Memory B cell (primary cell): ENCODE measurements around the gene FYB2.
"Not testable (repeated sequence)": the region's sequence is repeated elsewhere in the genome, so short reads cannot be mapped to it uniquely, and the experiment has no call there.

Experiments
- ATAC-seq: fragments of 150-1000 bp; cut with Tn5 transposase; 2 replicates; pipeline ENCODE4 v1.10.0; 2021; ENCODE audit warnings: low read depth, mild to moderate bottlenecking, moderate library complexity
- DNase-seq, 2 donors: peaks; one replicate each; pipeline ENCODE4 v3.0.0; 2022; ENCODE audit warnings: low spot score in 2 of 2
- H3K27ac Mint-ChIP-seq: one replicate; pipeline ENCODE4 v1.8.0; 2022; ENCODE audit warnings: mild to moderate bottlenecking, moderate library complexity, mixed read lengths
- H3K27me3 Mint-ChIP-seq: one replicate; pipeline ENCODE4 v1.8.0; 2022; ENCODE audit warnings: mixed read lengths
- H3K36me3 Mint-ChIP-seq: one replicate; pipeline ENCODE4 v1.8.0; 2022; ENCODE audit warnings: mild to moderate bottlenecking, mixed read lengths
- H3K4me1 Mint-ChIP-seq: one replicate; pipeline ENCODE4 v1.8.0; 2022; ENCODE audit warnings: mixed read lengths
- H3K4me3 Mint-ChIP-seq: one replicate; pipeline ENCODE4 v1.8.0; 2022; ENCODE audit warnings: mild to moderate bottlenecking, moderate library complexity, mixed read lengths
- H3K9me3 Mint-ChIP-seq: one replicate; pipeline ENCODE4 v1.8.0; 2022; ENCODE audit warnings: mixed read lengths

The FYB2 gene

GRCh38 chr1:56790036-56790435, 29.2 kb downstream of the FYB2 start:
- Mint-ChIP-seq H3K27me3 (peaks cover 13% of the 10 kb centered on the region), H3K36me3 (peaks cover 2% of the 10 kb centered on the region), H3K4me1 (no peaks in the 10 kb centered on the region), H3K27ac (no peak overlapping the region), H3K4me3 (no peak overlapping the region), H3K9me3 (peaks cover 3% of the 10 kb centered on the region)
- ATAC-seq (no peak), DNase-seq (no peak)

GRCh38 chr1:56788588-56788987, 30.6 kb downstream of the FYB2 start:
- Mint-ChIP-seq H3K9me3 (peaks cover 3% of the 10 kb centered on the region), H3K4me1 (no peaks in the 10 kb centered on the region), H3K27me3 (peaks cover 11% of the 10 kb centered on the region), H3K27ac (no peak overlapping the region), H3K36me3 (peaks cover 2% of the 10 kb centered on the region), H3K4me3 (no peak overlapping the region)
- no peak for DNase-seq
- ATAC-seq: no peak

- no peak for DNase-seq
- H3K36me3 Mint-ChIP-seq: peaks cover 2% of the 10 kb centered on the region
- peaks cover 11% of the 10 kb centered on the region for H3K27me3 Mint-ChIP-seq
- H3K9me3 Mint-ChIP-seq: peaks cover 3% of the 10 kb centered on the region
- no peak overlapping the region for H3K27ac Mint-ChIP-seq
- ATAC-seq: no peak
- H3K4me3 Mint-ChIP-seq: no peak overlapping the region
- H3K4me1 Mint-ChIP-seq: no peaks in the 10 kb centered on the region
These were observed 31.1 kb downstream of the FYB2 start for GRCh38 chr1:56788102-56788501.

- no peak overlapping the region for H3K27ac Mint-ChIP-seq
- H3K27me3 Mint-ChIP-seq: peaks cover 11% of the 10 kb centered on the region
- H3K4me1 Mint-ChIP-seq: no peaks in the 10 kb centered on the region
- H3K36me3 Mint-ChIP-seq: peaks cover 2% of the 10 kb centered on the region
- no peak overlapping the region for H3K4me3 Mint-ChIP-seq
- DNase-seq (no peak), ATAC-seq (no peak)
- peaks cover 3% of the 10 kb centered on the region for H3K9me3 Mint-ChIP-seq
These were observed 31.9 kb downstream of the FYB2 start for GRCh38 chr1:56787330-56787729.

GRCh38 chr1:56782773-56783172, 36.4 kb downstream of the FYB2 start:
- H3K27ac Mint-ChIP-seq: no peak overlapping the region
- DNase-seq (no peak), ATAC-seq (no peak)
- H3K4me3 Mint-ChIP-seq: no peak overlapping the region
- peaks cover 8% of the 10 kb centered on the region for H3K27me3 Mint-ChIP-seq
- no peaks in the 10 kb centered on the region for H3K4me1 Mint-ChIP-seq
- no peaks in the 10 kb centered on the region for H3K36me3 Mint-ChIP-seq
- no peaks in the 10 kb centered on the region for H3K9me3 Mint-ChIP-seq

GRCh38 chr1:56780826-56781225, 38.4 kb downstream of the FYB2 start:
- DNase-seq: no peak
- Mint-ChIP-seq H3K36me3 (no peaks in the 10 kb centered on the region), H3K27me3 (peaks cover 7% of the 10 kb centered on the region), H3K4me1 (no peaks in the 10 kb centered on the region), H3K27ac (no peak overlapping the region), H3K4me3 (no peak overlapping the region), H3K9me3 (no peaks in the 10 kb centered on the region)
- no peak for ATAC-seq

GRCh38 chr1:56780128-56780750, 39.0 kb downstream of the FYB2 start:
- ATAC-seq: no peak
- Mint-ChIP-seq H3K4me1 (no peaks in the 10 kb centered on the region), H3K27me3 (peaks cover 2% of the 10 kb centered on the region), H3K9me3 (no peaks in the 10 kb centered on the region), H3K27ac (no peak overlapping the region), H3K4me3 (no peak overlapping the region), H3K36me3 (no peaks in the 10 kb centered on the region)
- no peak for DNase-seq

- H3K27me3 Mint-ChIP-seq: peaks cover 2% of the 10 kb centered on the region
- H3K9me3 Mint-ChIP-seq: no peaks in the 10 kb centered on the region
- ATAC-seq (no peak), DNase-seq (no peak)
- no peak overlapping the region for H3K27ac Mint-ChIP-seq
- H3K36me3 Mint-ChIP-seq: no peaks in the 10 kb centered on the region
- H3K4me3 Mint-ChIP-seq: no peak overlapping the region
- peaks cover 8% of the 10 kb centered on the region for H3K4me1 Mint-ChIP-seq
These were observed 41.2 kb downstream of the FYB2 start for GRCh38 chr1:56777972-56778371.

GRCh38 chr1:56774732-56775131, 44.5 kb downstream of the FYB2 start:
- H3K36me3 Mint-ChIP-seq, H3K9me3 Mint-ChIP-seq, ATAC-seq, H3K27ac Mint-ChIP-seq, H3K27me3 Mint-ChIP-seq, H3K4me3 Mint-ChIP-seq, DNase-seq, H3K4me1 Mint-ChIP-seq: not testable (repeated sequence)

GRCh38 chr1:56774067-56774609, 45.1 kb downstream of the FYB2 start:
- Mint-ChIP-seq H3K27ac (no peak overlapping the region), H3K27me3 (no peaks in the 10 kb centered on the region), H3K36me3 (no peaks in the 10 kb centered on the region), H3K4me1 (peaks cover 8% of the 10 kb centered on the region), H3K9me3 (no peaks in the 10 kb centered on the region), H3K4me3 (peak overlapping the region; percentile 54)
- ATAC-seq (peak; percentile 84), DNase-seq (peak in 1 of 2 donors; percentile 2)

GRCh38 chr1:56773341-56774066, 45.7 kb downstream of the FYB2 start:
- Mint-ChIP-seq H3K9me3 (no peaks in the 10 kb centered on the region), H3K4me1 (peaks cover 8% of the 10 kb centered on the region), H3K27me3 (peaks cover 2% of the 10 kb centered on the region), H3K4me3 (peak overlapping the region; percentile 54), H3K36me3 (no peaks in the 10 kb centered on the region), H3K27ac (no peak overlapping the region)
- no peak for DNase-seq
- no peak for ATAC-seq

- Mint-ChIP-seq H3K4me3 (no peak overlapping the region), H3K27me3 (peaks cover 7% of the 10 kb centered on the region), H3K9me3 (no peaks in the 10 kb centered on the region), H3K4me1 (peaks cover 8% of the 10 kb centered on the region), H3K36me3 (no peaks in the 10 kb centered on the region), H3K27ac (no peak overlapping the region)
- DNase-seq (no peak), ATAC-seq (no peak)
These were observed 47.5 kb downstream of the FYB2 start for GRCh38 chr1:56771717-56772116.

- Mint-ChIP-seq H3K4me1 (peaks cover 5% of the 10 kb centered on the region), H3K4me3 (no peak overlapping the region), H3K27ac (no peak overlapping the region), H3K27me3 (peaks cover 14% of the 10 kb centered on the region), H3K9me3 (no peaks in the 10 kb centered on the region), H3K36me3 (no peaks in the 10 kb centered on the region)
- ATAC-seq (peak; percentile 46), DNase-seq (no peak)
These were observed 60.4 kb downstream of the FYB2 start for GRCh38 chr1:56758794-56759193.

GRCh38 chr1:56758135-56758534, 61.1 kb downstream of the FYB2 start:
- Mint-ChIP-seq H3K4me1 (peaks cover 5% of the 10 kb centered on the region), H3K4me3 (no peak overlapping the region), H3K27me3 (peaks cover 14% of the 10 kb centered on the region), H3K9me3 (no peaks in the 10 kb centered on the region), H3K36me3 (no peaks in the 10 kb centered on the region), H3K27ac (no peak overlapping the region)
- DNase-seq (no peak), ATAC-seq (no peak)
